AG20443 (cell line): ENCODE results near the gene CCDC187.

Source experiments
- DNase-seq: peaks from one replicate; pipeline ENCODE4 v3.0.0; 2012; ENCODE audit warnings: low spot score, mixed read lengths

CCDC187 gene

DNA sequence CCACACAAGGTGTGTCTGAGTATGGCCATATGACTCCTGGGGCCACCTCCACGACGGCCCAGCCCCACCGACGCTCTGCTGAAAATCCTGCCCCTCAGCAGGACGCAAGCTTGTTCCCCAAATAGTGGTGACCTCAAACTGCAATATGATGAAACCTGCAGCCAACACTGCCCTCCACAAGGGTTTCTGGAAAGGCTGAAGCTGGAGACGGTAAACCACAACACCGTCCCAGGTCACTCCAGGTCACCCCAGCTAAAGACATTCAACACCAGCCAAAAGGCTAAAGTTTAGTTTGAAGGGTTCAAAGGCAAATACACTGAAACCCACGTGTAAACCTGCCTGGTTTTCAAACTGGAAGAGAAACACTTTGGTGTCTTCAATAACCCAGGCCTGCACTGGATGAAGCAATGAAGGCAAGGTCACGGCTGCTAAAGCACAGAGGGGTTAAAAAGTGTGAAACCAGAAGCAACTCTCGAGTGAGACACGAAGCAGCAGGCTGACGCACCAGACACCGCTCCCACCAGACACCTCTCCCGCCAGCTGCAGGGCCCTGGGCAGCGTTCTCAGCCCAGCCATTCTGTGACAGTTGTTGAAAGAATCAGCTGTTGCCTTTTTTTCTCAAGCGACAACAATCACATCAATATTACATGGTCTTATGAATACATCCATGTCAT, 97.2 kb downstream of the CCDC187 start:
- no peak for DNase-seq

DNA sequence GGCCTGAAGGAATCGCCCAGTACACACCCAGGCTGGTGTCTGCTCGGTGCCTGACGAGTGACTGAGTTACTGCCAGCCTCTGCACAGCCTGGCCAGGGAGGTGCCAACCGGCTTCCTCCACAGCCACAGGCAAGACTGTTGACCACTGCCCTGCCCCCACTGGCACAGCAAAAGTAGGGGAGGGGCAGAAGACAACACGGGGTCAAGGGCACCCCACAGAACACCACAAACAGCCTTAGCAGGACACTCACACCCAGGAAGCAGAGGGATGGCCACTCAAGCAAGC, 98.2 kb downstream of the CCDC187 start:
- DNase-seq, result no peak

DNA sequence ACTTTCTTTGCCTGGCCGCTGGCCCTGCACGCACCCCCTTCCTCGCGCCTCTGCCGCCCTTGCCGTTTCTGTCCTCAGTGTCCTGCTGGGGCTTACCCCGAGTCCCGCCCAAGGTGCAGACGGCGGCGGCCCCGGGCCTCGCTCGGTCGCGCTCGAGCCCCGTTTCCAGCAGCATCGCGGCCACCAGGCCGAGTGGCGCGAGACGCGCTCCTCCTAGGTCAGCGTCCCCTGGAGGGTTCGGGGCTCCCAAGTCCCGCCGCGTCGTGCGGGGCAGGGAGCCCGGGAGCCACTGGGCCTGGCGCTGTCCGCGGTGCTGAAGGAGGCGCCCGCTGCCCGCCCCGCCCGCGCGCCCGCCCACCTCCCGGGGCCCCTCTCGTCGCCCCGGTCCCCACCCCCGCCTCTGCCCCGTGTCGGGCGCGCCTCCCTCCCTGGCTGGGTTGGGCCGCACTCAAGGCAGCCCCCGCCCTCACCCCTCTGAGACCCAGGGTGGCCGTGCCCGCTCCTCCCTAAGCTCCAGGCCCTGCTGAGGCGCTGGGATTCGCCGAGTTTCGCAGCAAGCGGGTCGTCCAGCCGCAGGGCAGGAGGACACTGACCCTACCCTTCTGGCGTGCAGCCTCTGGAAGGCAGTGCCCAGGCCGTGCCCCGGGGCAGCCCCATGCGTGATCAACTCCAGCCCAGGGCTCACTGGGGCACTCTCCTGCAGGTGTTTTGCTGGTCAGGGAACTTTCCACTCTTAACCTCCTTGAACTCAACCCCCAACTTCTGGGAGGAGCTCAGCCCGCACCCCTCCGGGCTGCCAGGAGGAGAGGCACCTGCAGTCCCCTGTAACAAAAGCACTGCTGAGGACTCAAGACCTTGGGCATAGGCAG, 98.8 kb downstream of the CCDC187 start, which contains the start of gene LHX3:
TSS of gene LHX3 (minus strand) at position 291 of the 869 bp plus-strand sequence. CDS start at position 175, 116 bp downstream.
- peak; percentile 83 for DNase-seq

DNA sequence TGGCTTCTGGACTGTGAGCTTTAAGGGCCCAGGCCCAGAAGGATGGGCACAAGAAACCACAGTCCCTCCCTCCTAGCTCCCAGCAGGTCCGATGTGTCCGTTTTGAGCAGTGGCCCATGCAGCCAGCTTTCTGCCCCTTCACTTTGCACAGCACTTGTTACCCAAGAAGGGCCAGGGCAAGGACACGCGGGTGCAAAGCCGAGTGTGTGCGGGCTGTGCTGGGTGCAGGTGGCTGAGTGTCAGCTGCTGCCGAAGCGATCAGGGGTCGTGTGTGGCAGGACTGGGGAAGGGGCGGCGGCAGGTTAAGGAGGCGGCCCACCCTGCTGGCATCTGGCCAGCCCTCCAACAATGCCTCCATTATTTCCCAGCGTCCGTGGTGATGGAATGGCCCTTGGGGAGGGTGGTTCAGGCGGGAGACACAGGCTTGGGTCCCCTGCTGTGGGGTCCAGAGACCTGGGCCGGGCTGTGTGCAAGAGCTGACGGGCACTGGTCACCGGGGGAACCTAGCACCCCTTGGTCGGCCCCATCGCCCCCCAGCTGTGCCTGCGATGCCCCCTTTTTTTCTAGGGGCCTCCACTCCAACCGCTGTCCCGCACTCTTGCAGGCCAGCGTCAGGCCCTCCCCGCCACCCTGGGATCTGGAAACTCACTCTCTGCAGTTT, 99.6 kb downstream of the CCDC187 start:
- DNase-seq, result no peak

DNA sequence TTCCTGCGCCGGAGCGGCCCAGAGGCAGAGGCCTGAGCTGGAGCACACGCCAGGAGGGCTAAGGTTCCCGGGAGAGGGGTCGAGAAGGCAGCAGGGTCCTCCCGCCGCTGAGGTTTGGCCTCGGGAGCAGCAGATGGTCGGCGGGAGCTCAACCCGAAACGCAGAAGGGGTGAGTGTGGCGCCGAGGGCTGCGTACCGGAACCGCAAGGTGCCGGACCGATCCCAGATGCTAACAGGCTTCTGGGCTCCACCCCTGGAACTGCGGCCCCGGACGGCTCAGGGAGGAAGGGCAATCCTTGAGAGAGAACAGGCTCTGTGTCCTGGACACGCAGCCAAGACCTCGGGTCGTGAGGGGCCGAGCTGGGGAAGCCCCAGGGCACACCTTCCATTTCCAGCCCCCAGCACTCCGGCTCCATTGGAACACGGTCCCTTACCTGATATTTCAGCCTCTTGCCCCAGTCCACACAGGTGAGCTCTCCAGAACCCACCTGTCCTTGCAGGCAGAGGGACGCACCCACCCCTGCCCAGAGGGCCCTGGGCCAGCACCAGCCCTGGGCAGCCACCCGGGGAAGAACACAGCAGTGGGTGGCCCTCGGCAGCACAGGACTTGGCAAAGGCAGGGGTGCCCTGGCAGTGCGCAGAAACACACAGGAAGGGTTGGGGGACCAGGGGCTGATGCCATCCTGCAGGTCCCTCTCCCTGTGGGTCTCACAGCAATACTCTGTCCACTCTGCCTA, 100.3 kb downstream of the CCDC187 start:
- DNase-seq, result no peak

DNA sequence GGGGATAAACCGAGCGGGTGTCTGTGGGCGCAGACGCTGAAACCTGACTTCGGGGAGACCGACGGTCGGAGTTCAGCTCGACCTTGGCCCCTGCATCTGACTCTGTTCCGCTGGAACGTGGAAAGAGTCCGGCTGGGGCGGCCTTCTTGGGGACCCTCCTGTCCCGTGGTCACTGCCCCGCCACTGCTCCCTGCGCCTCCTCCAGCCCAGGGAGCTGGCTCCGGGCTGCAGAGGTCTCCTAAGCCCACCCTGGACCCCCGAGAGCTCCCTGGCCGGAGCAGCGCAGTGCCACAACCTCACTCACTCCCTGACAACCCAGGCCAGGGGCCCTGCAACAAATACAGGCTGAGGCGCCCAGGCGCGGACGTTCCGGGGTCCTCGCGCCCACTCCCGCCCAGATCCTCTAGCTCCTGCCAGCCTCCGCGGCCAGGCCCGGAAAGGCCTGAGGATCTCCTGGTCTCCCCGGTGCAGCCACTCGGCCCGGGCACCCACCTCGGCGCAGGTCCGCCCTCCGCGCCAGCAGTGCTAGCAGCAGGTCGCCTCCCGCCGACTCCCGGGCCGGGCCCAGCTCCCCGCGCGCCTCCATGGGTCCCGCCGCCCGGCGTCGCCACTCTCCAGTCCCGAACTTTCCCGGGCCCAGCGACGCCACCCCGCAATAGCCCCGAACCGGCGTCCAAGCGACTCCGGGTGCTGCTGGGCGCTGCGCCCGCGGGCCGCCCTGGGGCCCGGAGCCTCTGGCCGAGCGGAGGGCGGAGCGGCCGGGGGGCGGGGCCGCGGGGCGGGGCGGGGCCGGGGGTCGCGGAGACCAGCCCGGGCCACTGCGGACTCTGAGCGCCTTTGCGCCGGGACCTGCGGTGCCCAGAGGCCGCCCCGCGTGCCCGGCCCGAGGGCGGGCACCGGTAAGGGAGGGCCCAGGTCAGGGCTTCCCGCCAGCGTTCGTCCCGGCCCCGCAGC, 101.2 kb downstream of the CCDC187 start:
- DNase-seq, result no peak

DNA sequence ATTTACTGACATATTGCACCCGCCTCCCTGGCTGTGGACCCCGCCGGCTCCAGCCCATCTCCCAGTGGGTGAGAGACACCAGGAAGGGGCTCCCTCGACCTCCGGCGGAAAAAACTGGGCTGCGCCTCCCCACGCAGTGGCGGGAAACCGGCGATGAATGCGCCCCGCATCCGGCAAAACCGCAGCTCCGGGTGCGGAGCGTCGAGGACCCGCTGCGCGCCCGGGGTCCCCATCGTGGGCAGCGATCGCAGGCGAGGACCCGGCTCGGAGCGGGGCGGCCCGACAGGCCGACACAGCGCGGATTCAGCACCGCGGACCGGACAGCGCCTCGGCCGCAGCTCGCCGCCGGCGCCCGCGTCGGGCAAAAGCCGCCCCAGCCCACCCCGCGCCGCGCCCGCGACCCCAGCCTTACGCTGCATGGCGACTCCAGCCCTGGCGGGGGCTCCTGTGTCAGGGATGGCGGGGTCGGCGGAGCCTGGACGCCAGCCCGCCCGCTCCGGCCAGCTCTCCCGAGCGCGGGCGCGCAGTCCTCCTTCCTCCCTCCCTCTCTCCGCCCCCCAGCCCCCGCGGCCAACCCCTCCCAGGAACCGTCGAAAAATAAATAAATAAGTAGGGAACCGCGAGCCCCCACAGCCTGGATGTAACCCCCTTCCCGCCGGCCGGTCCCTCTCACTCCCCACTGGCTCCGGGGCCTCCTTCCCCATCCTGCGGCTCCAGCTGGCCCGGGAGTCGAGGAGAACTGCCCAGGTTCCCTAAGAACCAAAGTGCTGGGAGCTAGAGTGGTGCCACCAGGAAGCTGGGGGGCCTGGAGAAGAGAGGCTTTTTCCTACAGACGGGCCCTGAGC, 102.1 kb downstream of the CCDC187 start:
- DNase-seq, result peak; percentile 86

DNA sequence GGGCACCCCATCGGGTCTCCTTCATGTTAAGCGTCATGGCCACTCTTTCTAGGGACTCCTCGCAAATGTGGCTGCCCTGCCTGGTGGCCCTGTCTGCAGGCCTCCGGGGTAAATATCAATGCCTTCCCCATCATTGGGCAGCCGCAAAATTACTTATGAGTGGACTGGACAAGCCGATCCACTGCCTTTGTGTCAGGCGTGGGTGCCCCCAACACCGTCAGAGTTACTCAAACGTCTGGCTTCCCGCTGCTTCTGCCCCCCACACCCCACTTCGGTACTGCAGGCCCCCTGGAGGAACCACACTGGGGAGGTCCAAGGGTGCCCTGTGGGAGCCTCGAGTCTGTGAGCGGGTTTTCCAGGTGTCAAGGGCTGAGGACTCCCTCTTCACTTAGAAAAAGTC, 102.7 kb downstream of the CCDC187 start:
- no peak for DNase-seq

DNA sequence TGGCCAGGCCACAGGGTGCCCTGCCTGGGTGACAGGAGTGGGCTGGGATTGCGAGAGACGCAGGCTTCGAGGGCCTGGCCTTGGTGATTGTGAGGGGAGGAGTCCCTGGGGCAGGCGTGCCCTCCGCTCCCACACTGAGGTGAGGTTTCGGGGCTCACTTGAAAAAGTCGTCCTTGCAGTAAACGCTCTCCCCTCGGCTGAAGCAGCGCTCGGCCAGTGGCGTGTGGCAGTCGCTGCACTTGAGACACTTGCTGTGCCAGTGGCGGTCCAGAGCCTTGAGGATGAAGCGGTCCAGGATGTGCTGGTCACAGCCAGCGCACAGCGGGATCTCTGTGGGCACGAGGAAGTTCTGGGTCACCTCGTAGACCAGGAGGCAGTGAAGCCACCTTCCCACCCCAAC, 103.5 kb downstream of the CCDC187 start:
- DNase-seq, result no peak
